GM23338 (cell line): ENCODE results near the gene PDYN. TPM values are rescaled to one million over a fixed set of nuclear protein-coding genes. Genes with fewer than 3 reads are reported as not detected.

Source experiments
- ATAC-seq: fragments of 200-7000 bp; cut with Tn5 transposase; 3 replicates; pipeline ENCODE4 v1.9.1; 2020
- DNase-seq: peaks from one replicate; pipeline ENCODE4 v3.0.0-alpha.2; 2015; ENCODE audit warnings: low spot score
- H2AFZ ChIP-seq: fragments of 200-600 bp; sonication (generic); 2 replicates; pipeline ENCODE4 v1.8.0; 2016; ENCODE audit warnings: antibody characterized with exemption, mild to moderate bottlenecking, moderate library complexity
- H3F3A ChIP-seq: fragments of 200-600 bp; sonication (generic); replicated peaks from 2 replicates; pipeline ENCODE4 v1.8.0; 2017; ENCODE audit warnings: antibody characterized with exemption, mixed run types, low read depth
- H3K27ac ChIP-seq: fragments of 200-600 bp; sonication (generic); 2 replicates; pipeline ENCODE4 v1.6.1; 2016; ENCODE audit warnings: low read depth
- H3K27me3 ChIP-seq: fragments of 200-600 bp; sonication (generic); 2 replicates; pipeline ENCODE4 v1.8.0; 2016; ENCODE audit warnings: mild to moderate bottlenecking, mixed run types, moderate library complexity; ENCODE audit not compliant: insufficient read depth
- H3K36me3 ChIP-seq: fragments of 200-600 bp; sonication (generic); 2 replicates; pipeline ENCODE4 v1.8.0; 2016; ENCODE audit warnings: mild to moderate bottlenecking; ENCODE audit not compliant: insufficient read depth
- H3K4me1 ChIP-seq: fragments of 200-600 bp; sonication (generic); 2 replicates; pipeline ENCODE4 v1.8.0; 2016; ENCODE audit warnings: mild to moderate bottlenecking, moderate library complexity; ENCODE audit not compliant: insufficient read depth
- H3K4me2 ChIP-seq: fragments of 200-600 bp; sonication (generic); 2 replicates; pipeline ENCODE4 v1.7.1; 2017; ENCODE audit warnings: mixed run types
- H3K4me3 ChIP-seq: fragments of 200-600 bp; sonication (generic); 2 replicates; pipeline ENCODE4 v1.6.1; 2016; ENCODE audit warnings: mixed run types
- H3K79me2 ChIP-seq: fragments of 200-600 bp; sonication (generic); replicated peaks from 2 replicates; pipeline ENCODE4 v1.8.0; 2017; ENCODE audit warnings: mild to moderate bottlenecking; ENCODE audit not compliant: insufficient read depth
- H3K9me2 ChIP-seq: fragments of 200-600 bp; sonication (generic); 2 replicates; pipeline ENCODE4 v1.8.0; 2017; ENCODE audit not compliant: insufficient read depth
- H4K20me1 ChIP-seq: fragments of 200-600 bp; sonication (generic); replicated peaks from 2 replicates; pipeline ENCODE4 v1.8.0; 2017; ENCODE audit warnings: mild to moderate bottlenecking; ENCODE audit not compliant: insufficient read depth
- H3K27ac Mint-ChIP-seq: 2 replicates; pipeline ENCODE4 v1.8.0; 2020; ENCODE audit warnings: inconsistent platforms, mild to moderate bottlenecking, moderate library complexity, mixed read lengths
- H3K27me3 Mint-ChIP-seq: 3 replicates; pipeline ENCODE4 v1.8.0; 2022; ENCODE audit warnings: low read depth, mild to moderate bottlenecking, moderate library complexity, mixed read lengths, inconsistent platforms; ENCODE audit not compliant: insufficient read depth, poor library complexity
- H3K36me3 Mint-ChIP-seq: 3 replicates; pipeline ENCODE4 v1.8.0; 2021; ENCODE audit warnings: low read depth, mild to moderate bottlenecking, inconsistent platforms, moderate library complexity, mixed read lengths
- H3K4me1 Mint-ChIP-seq: 3 replicates; pipeline ENCODE4 v1.8.0; 2020; ENCODE audit warnings: mild to moderate bottlenecking, inconsistent platforms, mixed read lengths
- H3K4me3 Mint-ChIP-seq: 3 replicates; pipeline ENCODE4 v1.8.0; 2021; ENCODE audit warnings: moderate library complexity, mild to moderate bottlenecking, inconsistent platforms, mixed read lengths
- H3K9me3 Mint-ChIP-seq: 3 replicates; pipeline ENCODE4 v1.8.0; 2020; ENCODE audit warnings: moderate library complexity, mild to moderate bottlenecking, inconsistent platforms, mixed read lengths
- CREB1 ChIP-seq: fragments of 250-450 bp; sonication (Bioruptor Pico); IDR thresholded peaks from 2 replicates; pipeline ENCODE4 v1.5.0; 2020; ENCODE audit warnings: low read depth, mild to moderate bottlenecking, moderate library complexity
- CTCF ChIP-seq, 2 experiments: fragments of 200-600 bp in 1 of 2; sonication (generic) in 1 of 2; conservative IDR thresholded peaks; 2 replicates each; pipeline versions ENCODE4 v1.5.1 to v1.6.1; 2016 to 2017; ENCODE audit warnings: antibody characterized with exemption in 2 of 2, low read depth in 2 of 2, mild to moderate bottlenecking in 2 of 2, moderate library complexity in 1 of 2
- ETS1 ChIP-seq: IDR thresholded peaks from 2 replicates; pipeline ENCODE4 v1.6.1; 2016; ENCODE audit warnings: antibody characterized with exemption
- EZH2 ChIP-seq: fragments of 200-600 bp; sonication (generic); IDR thresholded peaks from one replicate; pipeline ENCODE4 v1.8.0; 2017; ENCODE audit warnings: antibody characterized with exemption, mild to moderate bottlenecking, low read depth; ENCODE audit not compliant: unreplicated experiment
- EZH2phosphoT487 ChIP-seq: fragments of 200-600 bp; sonication (generic); IDR thresholded peaks from one replicate; pipeline ENCODE4 v1.8.1; 2018; ENCODE audit warnings: antibody characterized with exemption; ENCODE audit not compliant: unreplicated experiment
- JUNB ChIP-seq: IDR thresholded peaks from one replicate; pipeline ENCODE4 v1.6.1; 2016; ENCODE audit warnings: antibody characterized with exemption; ENCODE audit not compliant: unreplicated experiment
- NANOG ChIP-seq: IDR thresholded peaks from 2 replicates; pipeline ENCODE4 v1.6.1; 2016; ENCODE audit warnings: antibody characterized with exemption, borderline replicate concordance
- POLR2AphosphoS5 ChIP-seq: IDR thresholded peaks from 2 replicates; pipeline ENCODE4 v1.6.1; 2016; ENCODE audit warnings: antibody characterized with exemption, low read depth
- REST ChIP-seq: IDR thresholded peaks from one replicate; pipeline ENCODE4 v1.6.1; 2018; ENCODE audit warnings: antibody characterized with exemption; ENCODE audit not compliant: unreplicated experiment
- STAT1 ChIP-seq: IDR thresholded peaks from one replicate; pipeline ENCODE4 v1.6.1; 2016; ENCODE audit warnings: antibody characterized with exemption; ENCODE audit not compliant: unreplicated experiment
- ZNF114 ChIP-seq: fragments of 250-450 bp; sonication (Bioruptor Pico); IDR thresholded peaks from 2 replicates; pipeline ENCODE4 v1.5.0; 2020; ENCODE audit warnings: mild to moderate bottlenecking, moderate library complexity
- ZNF331 ChIP-seq: fragments of 250-450 bp; sonication (Bioruptor Pico); IDR thresholded peaks from 2 replicates; pipeline ENCODE4 v1.5.0; 2020; ENCODE audit warnings: low read depth, mild to moderate bottlenecking, moderate library complexity
- ZNF462 ChIP-seq: fragments of 250-450 bp; sonication (Bioruptor Pico); IDR thresholded peaks from 2 replicates; pipeline ENCODE4 v1.5.0; 2020; ENCODE audit warnings: mild to moderate bottlenecking, moderate library complexity
- polyA plus RNA-seq: library from polyadenylated mRNA; unstranded; fragments of >200 nt; fragmentation: Nextera tagmentation; extraction: Ambion mirVana; gene quantifications from 2 replicates; pipeline ENCODE4 v1.2.1, GENCODE V29; 2016
- total RNA-seq: library from RNA; depleted of rRNA; stranded (reverse); fragments of >200 nt; shearing (Covaris generic); gene quantifications from 2 replicates; pipeline ENCODE4 v1.2.3, GENCODE V29; 2014

The PDYN gene
- total and polyA plus RNA-seq, 2 experiments from 2014 or later = 0.21 to 0.24 TPM

GRCh38 chr20:2004171-2004570, 10.3 kb upstream of the PDYN start:
- TF ChIP-seq NANOG (no peak), ZNF462 (CRISPR knock-in tag) (no peak), STAT1 (no peak), ZNF331 (no peak), CREB1 (CRISPR knock-in tag) (no peak), ETS1 (no peak), EZH2 (no peak), ZNF114 (no peak), EZH2phosphoT487 (no peak), CTCF (conservative IDR thresholded peaks at IDR 0.05; ENCODE audit: low read depth in 2 of 2) (no peak), REST (no peak), JUNB (no peak), POLR2AphosphoS5 (no peak)
- peaks cover 10% of the 10 kb centered on the region for H3K27me3 ChIP-seq
- peaks cover 16% of the 10 kb centered on the region for H3K27me3 Mint-ChIP-seq
- H3F3A ChIP-seq = no peaks in the 10 kb centered on the region
- no peaks in the 10 kb centered on the region for H4K20me1 ChIP-seq
- peaks cover 13% of the 10 kb centered on the region; the same call in 2 of the 3 replicates for H3K4me1 Mint-ChIP-seq
- ATAC-seq (no peak), DNase-seq (no peak)
- H3K4me1 ChIP-seq = peaks cover 14% of the 10 kb centered on the region; the same call in 1 of the 2 replicates
- no peak overlapping the region for H3K4me2 ChIP-seq
- no peak overlapping the region for H3K27ac ChIP-seq
- H3K9me2 ChIP-seq = no peaks in the 10 kb centered on the region
- H3K4me3 Mint-ChIP-seq = no peak overlapping the region
- H3K36me3 ChIP-seq = no peaks in the 10 kb centered on the region
- no peaks in the 10 kb centered on the region for H3K36me3 Mint-ChIP-seq
- no peak overlapping the region for H3K4me3 ChIP-seq
- H3K79me2 ChIP-seq = no peaks in the 10 kb centered on the region
- no peak overlapping the region for H3K27ac Mint-ChIP-seq
- H3K9me3 Mint-ChIP-seq = no peaks in the 10 kb centered on the region
- no peak overlapping the region for H2AFZ ChIP-seq
